ENCODE data around the gene ACAA2.

DNA sequence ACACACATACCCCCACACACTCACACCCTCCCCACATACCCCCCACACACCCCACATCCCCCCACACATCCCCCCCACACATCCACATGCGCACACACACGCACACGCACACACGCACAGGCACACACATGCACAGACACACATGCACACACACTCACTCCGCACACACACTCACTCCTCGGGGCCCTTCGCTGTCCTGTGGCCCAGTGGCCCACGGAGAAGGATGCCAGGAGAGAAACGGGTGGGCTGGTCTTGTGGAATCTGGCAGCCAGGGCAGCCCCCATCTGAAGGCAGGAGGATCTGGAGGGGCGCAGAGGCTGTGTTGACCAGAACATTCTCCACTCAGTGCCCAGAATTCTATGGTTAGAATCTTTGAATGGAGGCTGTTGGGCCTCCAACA lies 51.6 kb downstream of the ACAA2 start:
- TF ChIP-seq, protein P1, sequence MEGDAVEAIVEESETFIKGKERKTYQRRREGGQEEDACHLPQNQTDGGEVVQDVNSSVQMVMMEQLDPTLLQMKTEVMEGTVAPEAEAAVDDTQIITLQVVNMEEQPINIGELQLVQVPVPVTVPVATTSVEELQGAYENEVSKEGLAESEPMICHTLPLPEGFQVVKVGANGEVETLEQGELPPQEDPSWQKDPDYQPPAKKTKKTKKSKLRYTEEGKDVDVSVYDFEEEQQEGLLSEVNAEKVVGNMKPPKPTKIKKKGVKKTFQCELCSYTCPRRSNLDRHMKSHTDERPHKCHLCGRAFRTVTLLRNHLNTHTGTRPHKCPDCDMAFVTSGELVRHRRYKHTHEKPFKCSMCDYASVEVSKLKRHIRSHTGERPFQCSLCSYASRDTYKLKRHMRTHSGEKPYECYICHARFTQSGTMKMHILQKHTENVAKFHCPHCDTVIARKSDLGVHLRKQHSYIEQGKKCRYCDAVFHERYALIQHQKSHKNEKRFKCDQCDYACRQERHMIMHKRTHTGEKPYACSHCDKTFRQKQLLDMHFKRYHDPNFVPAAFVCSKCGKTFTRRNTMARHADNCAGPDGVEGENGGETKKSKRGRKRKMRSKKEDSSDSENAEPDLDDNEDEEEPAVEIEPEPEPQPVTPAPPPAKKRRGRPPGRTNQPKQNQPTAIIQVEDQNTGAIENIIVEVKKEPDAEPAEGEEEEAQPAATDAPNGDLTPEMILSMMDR (IDR thresholded peaks at IDR 0.05): no peak
- TF ChIP-seq POLR2A (IDR thresholded peaks at IDR 0.05) (no peak), POLR2AphosphoS5 (IDR thresholded peaks at IDR 0.05) (no peak)

Measured in prostate gland (tissue), 2 donors.